OCI-LY7 (cell line): Measurements from ENCODE around the gene ABCC11. TPM values are rescaled to one million over a fixed set of nuclear protein-coding genes. Genes with fewer than 3 reads are reported as not detected.
"Not testable (repeated sequence)": the region's sequence is repeated elsewhere in the genome, so short reads cannot be mapped to it uniquely, and the experiment has no call there.

Experiments used
- BruUV-seq: library from RNA; stranded (reverse); fragments of 400-500 nt; replicated peaks from 2 replicates; lab custom pipeline; 2021; lab: Mats Ljungman, UMichigan
- CTCF ChIA-PET: fragments of 300-600 bp; sonication (Branson Sonifier 250); formaldehyde crosslinking; loops from one replicate; lab custom pipeline; 2022; ENCODE audit warnings: antibody characterized with exemption; ENCODE audit not compliant: unreplicated experiment; lab: Charles Lee
- POLR2A ChIA-PET: fragments of 300-600 bp; sonication (Branson Sonifier 250); formaldehyde crosslinking; loops from one replicate; lab custom pipeline; 2022; ENCODE audit warnings: antibody characterized with exemption; lab: Charles Lee
- DNase-seq: peaks from one replicate; pipeline ENCODE4 v3.0.0-alpha.2; 2015; ENCODE audit warnings: low spot score
- H2AFZ ChIP-seq: fragments of 200-600 bp; sonication (generic), shearing (Covaris generic); 2 replicates; pipeline ENCODE4 v1.6.1; 2014; ENCODE audit warnings: mild to moderate bottlenecking, antibody characterized with exemption, low read length, moderate library complexity
- H3K27ac ChIP-seq: fragments of 200-600 bp; sonication (generic); 2 replicates; pipeline ENCODE4 v1.5.1; 2014; ENCODE audit warnings: mixed run types, low read depth, mild to moderate bottlenecking, moderate library complexity, low read length, inconsistent platforms; ENCODE audit not compliant: poor library complexity, severe bottlenecking
- H3K36me3 ChIP-seq: fragments of 200-600 bp; sonication (generic); 2 replicates; pipeline ENCODE4 v1.6.1; 2014; ENCODE audit warnings: mild to moderate bottlenecking, antibody characterized with exemption, low read length, moderate library complexity, mixed read lengths; ENCODE audit not compliant: insufficient read depth
- H3K4me1 ChIP-seq: fragments of 200-600 bp; sonication (generic); 2 replicates; pipeline ENCODE4 v1.5.1; 2014; ENCODE audit warnings: mild to moderate bottlenecking, low read length; ENCODE audit not compliant: insufficient read depth, poor library complexity, severe bottlenecking
- H3K4me2 ChIP-seq: fragments of 200-600 bp; sonication (generic); 2 replicates; pipeline ENCODE4 v1.6.1; 2014; ENCODE audit warnings: mild to moderate bottlenecking, low read length
- H3K4me3 ChIP-seq: fragments of 200-600 bp; sonication (generic); 2 replicates; pipeline ENCODE4 v1.5.1; 2014; ENCODE audit warnings: mild to moderate bottlenecking, low read depth, low read length; ENCODE audit not compliant: poor library complexity, severe bottlenecking
- H3K79me2 ChIP-seq: fragments of 200-600 bp; sonication (generic); 2 replicates; pipeline ENCODE4 v1.6.1; 2016; ENCODE audit warnings: low read depth, mild to moderate bottlenecking, low read length, moderate library complexity, mixed read lengths; ENCODE audit not compliant: insufficient read depth
- H3K9me2 ChIP-seq: fragments of 200-600 bp; sonication (generic); 2 replicates; pipeline ENCODE4 v1.6.1; 2016; ENCODE audit warnings: mild to moderate bottlenecking, low read length, mixed read lengths; ENCODE audit not compliant: insufficient read depth
- H3K9me3 ChIP-seq: fragments of 200-600 bp; sonication (generic); 2 replicates; pipeline ENCODE4 v1.6.1; 2014; ENCODE audit warnings: mild to moderate bottlenecking, mixed run types, low read length, mixed read lengths
- H4K20me1 ChIP-seq: fragments of 200-600 bp; sonication (generic); 2 replicates; pipeline ENCODE4 v1.6.1; 2014; ENCODE audit warnings: mild to moderate bottlenecking, antibody characterized with exemption, low read length, moderate library complexity, mixed read lengths; ENCODE audit not compliant: insufficient read depth
- CTCF ChIP-seq: fragments of 200-600 bp; sonication (generic); conservative IDR thresholded peaks from 2 replicates; pipeline ENCODE4 v1.5.1; 2014; ENCODE audit warnings: mild to moderate bottlenecking, antibody characterized with exemption, low read length, moderate library complexity, mixed read lengths
- EZH2phosphoT487 ChIP-seq: fragments of 200-600 bp; sonication (generic); IDR thresholded peaks from 2 replicates; pipeline ENCODE4 v1.6.1; 2018; ENCODE audit warnings: low read depth, borderline replicate concordance, mild to moderate bottlenecking, mixed run types, antibody characterized with exemption, low read length, moderate library complexity, mixed read lengths
- intact Hi-C: fragments of 100-400 bp; cut with micrococcal nuclease; formaldehyde crosslinking; loops from one replicate; pipeline ENCODE4 v1.10.0; 2022; ENCODE audit not compliant: unreplicated experiment
- total RNA-seq, 2 experiments: library from RNA; depleted of rRNA in 1 of 2; stranded (reverse); fragments of >200 nt in 1 of 2; shearing (Covaris generic) in 1 of 2; gene quantifications; 2 replicates each; pipeline ENCODE4 v1.2.3, GENCODE V29; 2014 to 2022

ABCC11 gene
- total RNA-seq, 2 experiments from 2014 or later = 0.10 TPM; not detected in 1

GRCh38 chr16:48184681-48185080, 62.7 kb downstream of the ABCC11 start:
- no peaks in the 10 kb centered on the region for H4K20me1 ChIP-seq
- no peaks in the 10 kb centered on the region for H3K36me3 ChIP-seq
- DNase-seq = no peak
- ChIA-PET POLR2A (interaction anchor here (0.6 kb wide), 1 partner anchor 9 kb away, joined by 4 read pairs; no protein-coding TSS in a partner anchor), CTCF (no interaction called here)
- no TSS peak for BruUV-seq
- no peaks in the 10 kb centered on the region for H3K9me3 ChIP-seq
- H3K9me2 ChIP-seq = no peaks in the 10 kb centered on the region
- no peak overlapping the region for H2AFZ ChIP-seq
- no peak overlapping the region for H3K4me2 ChIP-seq
- no peak overlapping the region for H3K4me3 ChIP-seq
- H3K4me1 ChIP-seq = peaks cover 7% of the 10 kb centered on the region
- TF ChIP-seq EZH2phosphoT487 (no peak), CTCF (no peak)
- H3K27ac ChIP-seq = no peak overlapping the region
- no peaks in the 10 kb centered on the region for H3K79me2 ChIP-seq
- intact Hi-C loops = no loop called here

- no peak for TF ChIP-seq CTCF
- TF ChIP-seq EZH2phosphoT487 = no peak
- Histone ChIP-seq H3K36me3 (no peaks in the 10 kb centered on the region), H3K27ac (no peak overlapping the region), H2AFZ (no peak overlapping the region), H3K9me2 (no peaks in the 10 kb centered on the region), H3K9me3 (no peaks in the 10 kb centered on the region), H3K4me2 (no peak overlapping the region), H3K4me1 (no peaks in the 10 kb centered on the region), H3K4me3 (no peak overlapping the region), H4K20me1 (no peaks in the 10 kb centered on the region), H3K79me2 (no peaks in the 10 kb centered on the region)
- BruUV-seq = no TSS peak
- POLR2A ChIA-PET = interaction anchor here (0.7 kb wide), 1 partner anchor 18 kb away, joined by 3 read pairs; no protein-coding TSS in a partner anchor
- intact Hi-C loops = no loop called here
- CTCF ChIA-PET = no interaction called here
- no peak for DNase-seq
These were observed 64.3 kb downstream of the ABCC11 start for GRCh38 chr16:48182979-48183537.

GRCh38 chr16:48181746-48182520, 65.4 kb downstream of the ABCC11 start:
- H3K9me3 ChIP-seq, H3K4me1 ChIP-seq, DNase-seq, intact Hi-C loops, H3K27ac ChIP-seq, H3K4me3 ChIP-seq, H3K9me2 ChIP-seq, H4K20me1 ChIP-seq, H3K79me2 ChIP-seq, CTCF ChIA-PET, H2AFZ ChIP-seq, POLR2A ChIA-PET, BruUV-seq, H3K36me3 ChIP-seq, H3K4me2 ChIP-seq: not testable (repeated sequence)
